Mesenteric fat pad (tissue), 1 donor: ENCODE measurements around the gene MSANTD1. TPM values are rescaled to one million over a fixed set of nuclear protein-coding genes. Genes with fewer than 3 reads are reported as not detected.

Experiments
- DNase-seq: peaks from one replicate; pipeline ENCODE4 v3.0.0-alpha.2; 2020; ENCODE audit warnings: low spot score
- total RNA-seq: library from RNA; stranded (reverse); fragmentation: NEBNext Ultra II Directional; extraction: Animal tissue kit (Norgen Biotek cat#: 25700); gene quantifications from one replicate; pipeline ENCODE4 v1.2.1, GENCODE V29; 2021
- donor health status: DM: yes; HTN: yes; CAD: no.

Gene MSANTD1
- total RNA-seq, 1 donor from 2014 or later, result 0.80 TPM

DNA sequence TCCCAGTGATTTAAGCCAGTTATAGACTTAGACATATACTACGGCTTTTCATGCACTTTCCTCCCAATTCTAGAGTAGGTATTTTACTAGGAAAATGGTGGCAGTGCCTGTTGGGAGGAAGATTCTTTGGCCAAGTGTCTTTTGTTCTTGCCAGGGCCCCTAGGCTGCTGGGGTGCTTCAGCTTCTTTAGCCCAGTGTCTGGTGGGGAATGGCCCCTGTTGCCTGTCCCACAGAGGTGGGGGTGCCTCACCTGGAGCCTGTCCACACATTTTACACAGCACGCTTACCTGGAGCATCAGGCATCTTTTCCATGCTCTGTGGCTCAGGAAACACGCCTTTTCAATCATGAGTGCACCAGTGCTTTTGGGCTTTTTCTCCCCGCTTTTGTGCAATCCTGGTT is 33.2 kb upstream of the MSANTD1 start:
- DNase-seq, result peak; percentile 28

DNA sequence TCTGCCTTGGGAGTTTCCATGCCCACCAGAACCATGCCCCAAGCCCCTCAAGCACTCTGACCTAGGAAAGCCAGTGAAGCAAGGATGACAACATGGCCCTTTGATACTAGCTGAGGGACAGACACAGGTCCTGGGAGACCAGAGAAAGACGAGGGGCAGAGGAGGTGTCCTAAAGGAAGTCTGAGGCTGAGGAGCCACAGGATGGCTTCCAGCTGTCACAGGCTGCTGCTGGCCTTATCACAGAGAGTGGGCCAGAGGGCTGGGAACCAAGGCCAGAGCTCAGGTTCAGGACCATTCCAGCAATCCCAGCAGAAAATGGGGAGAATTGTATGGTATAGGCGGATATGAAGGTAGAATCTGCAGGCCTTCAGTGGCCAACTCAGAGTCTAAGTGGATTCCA is 31.7 kb upstream of the MSANTD1 start:
- peak; percentile 28 for DNase-seq

- DNase-seq, result peak; percentile 8
Observed at GRCh38 chr4:3217771-3218170, 31.2 kb upstream of the MSANTD1 start.

- no peak for DNase-seq
Observed at GRCh38 chr4:3218824-3219760, 29.9 kb upstream of the MSANTD1 start.

DNA sequence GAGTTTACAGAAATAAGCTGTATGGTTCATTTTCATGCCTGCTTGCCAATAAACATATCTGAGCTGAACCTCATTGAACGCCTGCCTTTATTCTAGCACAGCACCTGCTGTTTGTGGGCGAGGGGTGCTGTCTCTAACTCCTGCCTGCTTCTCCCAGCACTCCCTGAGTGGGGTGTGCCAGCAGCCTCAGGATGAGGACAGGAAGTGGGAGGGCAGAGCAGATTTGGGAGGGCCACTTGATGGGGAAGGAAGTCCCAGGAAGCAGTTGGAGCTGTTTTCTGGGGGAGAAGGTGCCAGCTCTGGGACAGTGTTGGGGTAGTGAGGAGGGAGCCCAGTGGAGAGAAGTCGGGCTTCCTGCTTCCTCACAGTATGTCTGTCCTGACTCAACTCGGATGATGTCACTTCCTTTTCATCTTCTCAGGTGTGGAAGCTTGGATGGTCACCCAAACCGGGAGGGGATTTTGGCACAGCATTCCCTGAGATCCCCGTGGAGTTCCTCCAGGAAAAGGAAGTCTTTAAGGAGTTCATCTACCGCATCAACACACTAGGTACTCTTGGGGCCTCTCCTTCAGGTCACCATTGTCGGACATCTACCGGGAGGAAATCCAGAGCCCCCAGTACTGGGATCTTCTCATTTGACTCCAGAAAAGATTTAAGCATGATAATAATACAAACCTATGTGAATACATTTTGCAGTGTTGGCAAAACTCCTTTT is 29.0 kb upstream of the MSANTD1 start:
- no peak for DNase-seq

- no peak for DNase-seq
Observed at GRCh38 chr4:3220476-3221183, 28.3 kb upstream of the MSANTD1 start.

GRCh38 chr4:3221184-3221494 is 27.8 kb upstream of the MSANTD1 start:
- DNase-seq, result no peak

GRCh38 chr4:3221996-3222395 is 27.0 kb upstream of the MSANTD1 start:
- no peak for DNase-seq

GRCh38 chr4:3223346-3223745 is 25.6 kb upstream of the MSANTD1 start:
- DNase-seq, result no peak

DNA sequence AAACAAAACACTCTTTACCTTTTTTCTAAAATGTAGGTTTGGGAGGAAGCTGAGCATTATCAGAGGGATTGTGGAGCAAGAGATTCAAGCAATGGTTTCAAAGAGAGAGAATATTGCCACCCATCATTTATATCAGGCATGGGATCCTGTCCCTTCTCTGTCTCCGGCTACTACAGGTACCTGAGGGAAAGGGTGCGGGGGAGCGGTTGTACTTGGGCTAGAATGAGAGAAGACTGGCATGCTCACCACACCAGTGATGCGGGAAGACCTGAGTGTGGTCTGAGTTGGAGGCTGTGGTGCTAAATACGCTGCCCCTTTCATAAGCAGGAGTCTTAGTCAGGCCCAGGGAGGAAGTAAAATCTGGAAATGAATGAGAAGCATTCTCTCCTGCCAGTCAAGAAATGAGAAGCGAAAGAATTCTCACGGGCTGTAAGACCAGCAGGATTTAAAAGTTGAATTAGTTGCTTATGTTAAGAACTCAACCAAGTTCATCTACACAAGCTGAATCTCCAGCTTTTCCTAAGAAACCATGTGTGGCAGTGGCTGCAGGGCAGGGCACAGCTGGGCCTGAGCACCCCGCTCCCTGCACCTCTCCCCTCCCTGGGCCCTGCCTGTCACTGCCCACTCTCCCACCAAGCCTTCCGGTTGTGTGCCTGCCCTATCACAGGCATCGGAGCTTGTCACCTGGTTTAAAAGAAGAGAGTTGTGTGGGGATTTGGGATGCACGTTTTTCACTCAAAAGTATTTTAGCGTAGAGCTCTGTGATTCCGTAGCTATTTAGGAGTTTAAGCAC is 24.8 kb upstream of the MSANTD1 start:
- DNase-seq, result no peak

DNA sequence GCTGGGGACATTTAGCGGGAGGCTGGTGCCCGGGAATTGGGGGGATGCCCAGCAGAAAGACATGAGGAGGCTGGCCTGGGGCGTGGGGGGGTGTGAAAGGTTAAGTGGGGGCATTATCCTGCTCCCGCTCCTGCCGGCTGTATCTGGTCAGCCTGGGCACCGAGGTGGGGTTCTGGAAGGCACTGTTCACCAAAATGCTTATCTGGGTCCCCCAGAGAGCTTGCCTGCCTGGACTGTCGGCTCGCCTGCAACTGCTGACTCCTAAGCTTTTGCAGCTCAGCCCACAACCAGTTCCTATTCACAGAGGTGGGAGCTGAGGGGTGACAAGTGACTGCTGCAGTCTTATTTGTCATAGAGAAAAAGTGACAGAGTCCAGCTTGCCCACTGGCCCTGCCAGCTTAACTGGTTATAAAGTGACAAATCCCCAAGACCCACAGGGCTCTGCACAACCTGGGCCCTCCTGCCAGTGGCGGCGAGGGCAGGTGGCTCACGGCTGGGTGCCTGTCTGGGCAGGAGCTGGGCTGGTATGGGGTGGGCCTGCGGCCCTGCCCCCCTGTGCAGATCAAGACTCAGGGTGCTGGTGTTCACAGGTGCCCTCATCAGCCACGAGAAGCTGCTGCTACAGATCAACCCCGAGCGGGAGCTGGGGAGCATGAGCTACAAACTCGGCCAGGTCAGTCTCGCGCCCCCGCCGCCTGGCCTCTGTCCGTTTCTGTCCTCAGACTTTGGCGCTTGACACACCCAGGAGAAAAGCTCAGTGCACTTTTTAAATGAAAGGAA is 23.7 kb upstream of the MSANTD1 start:
- DNase-seq, result no peak

- DNase-seq, result no peak
Observed at GRCh38 chr4:3225936-3226335, 23.0 kb upstream of the MSANTD1 start.

GRCh38 chr4:3226467-3226866 is 22.5 kb upstream of the MSANTD1 start:
- no peak for DNase-seq

DNA sequence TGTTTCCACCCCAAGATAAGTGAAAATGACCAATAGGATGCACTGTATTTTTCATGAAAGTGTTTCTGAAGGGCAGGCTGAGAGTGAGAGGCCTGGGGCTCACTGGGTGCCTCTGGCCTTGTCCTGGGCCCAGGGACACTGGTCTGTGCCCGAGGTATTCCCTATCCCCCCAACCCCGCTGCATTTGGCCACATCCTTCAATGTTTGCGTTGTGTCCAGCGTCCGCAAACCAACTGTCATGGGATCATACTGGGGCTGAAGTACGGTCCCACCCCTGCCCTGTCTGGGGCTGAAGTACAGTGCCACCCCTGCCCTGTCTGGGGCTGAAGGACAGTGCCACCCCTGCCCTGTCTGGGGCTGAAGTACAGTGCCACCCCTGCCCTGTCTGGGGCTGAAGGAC is 22.0 kb upstream of the MSANTD1 start:
- no peak for DNase-seq

GRCh38 chr4:3227878-3228675 is 20.9 kb upstream of the MSANTD1 start:
- no peak for DNase-seq

- no peak for DNase-seq
Observed at GRCh38 chr4:3228881-3229280, 20.1 kb upstream of the MSANTD1 start.

GRCh38 chr4:3229328-3229727 is 19.6 kb upstream of the MSANTD1 start:
- DNase-seq, result no peak

DNA sequence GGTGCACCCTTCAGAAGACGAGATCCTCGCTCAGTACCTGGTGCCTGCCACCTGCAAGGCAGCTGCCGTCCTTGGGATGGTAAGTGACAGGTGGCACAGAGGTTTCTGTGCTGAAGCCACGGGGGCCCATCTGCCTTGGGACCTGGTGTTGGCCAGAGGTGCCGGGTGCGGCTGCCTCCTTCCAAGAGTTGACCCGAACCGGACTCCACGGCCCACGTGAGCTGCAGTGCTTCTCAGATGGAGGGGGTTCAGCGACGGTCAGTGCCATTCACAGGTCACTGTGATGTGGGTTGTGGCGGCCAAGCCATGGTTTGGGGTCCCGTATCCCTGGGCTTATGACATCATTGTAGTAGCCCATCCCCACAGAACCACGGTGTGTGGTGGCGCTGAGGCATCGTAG is 19.0 kb upstream of the MSANTD1 start:
- DNase-seq, result no peak

GRCh38 chr4:3231471-3231870 is 17.5 kb upstream of the MSANTD1 start:
- DNase-seq, result no peak

DNA sequence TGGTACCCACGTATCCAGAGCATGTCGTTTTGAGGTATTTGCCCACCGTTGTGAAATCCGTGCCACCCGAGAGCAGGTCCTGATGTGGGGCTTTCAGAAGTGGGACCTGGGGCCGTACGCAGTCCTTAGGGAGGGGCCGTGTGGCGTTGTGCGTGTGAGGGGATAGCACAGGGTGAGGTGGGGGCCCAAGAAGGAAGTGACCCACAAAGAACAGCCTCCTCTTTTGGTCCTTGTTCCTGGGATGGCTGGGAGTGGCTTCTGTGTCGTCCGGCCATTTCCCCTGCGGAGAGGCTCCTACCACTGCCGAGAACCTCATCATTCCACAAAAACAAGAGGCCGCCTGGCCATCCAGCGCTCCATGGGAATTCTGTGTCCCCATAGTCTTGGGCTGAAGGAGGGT is 17.0 kb upstream of the MSANTD1 start:
- no peak for DNase-seq
